Left renal cortex interstitium (tissue), 4 donors: ENCODE results near the gene TGM5. TPM values are rescaled to one million over a fixed set of nuclear protein-coding genes. Genes with fewer than 3 reads are reported as not detected.
A peak's percentile ranks its signal among the peaks of the same experiment; 100 is the strongest.
"Not testable (repeated sequence)": the region's sequence is repeated elsewhere in the genome, so short reads cannot be mapped to it uniquely, and the experiment has no call there.

Experiments
- DNase-seq, 4 donors: peaks; one replicate each; pipeline ENCODE4 v3.0.0-alpha.2; 2013; ENCODE audit warnings: low read depth in 4 of 4, low spot score in 2 of 4, missing footprints in 1 of 4
- polyA plus RNA-seq, 4 donors: library from polyadenylated mRNA; unstranded; fragments of 120-200 nt; gene quantifications; one replicate each; pipeline ENCODE4 v1.2.1, GENCODE V29; 2013; ENCODE audit not compliant: insufficient read length in 4 of 4

The TGM5 gene, protein sequence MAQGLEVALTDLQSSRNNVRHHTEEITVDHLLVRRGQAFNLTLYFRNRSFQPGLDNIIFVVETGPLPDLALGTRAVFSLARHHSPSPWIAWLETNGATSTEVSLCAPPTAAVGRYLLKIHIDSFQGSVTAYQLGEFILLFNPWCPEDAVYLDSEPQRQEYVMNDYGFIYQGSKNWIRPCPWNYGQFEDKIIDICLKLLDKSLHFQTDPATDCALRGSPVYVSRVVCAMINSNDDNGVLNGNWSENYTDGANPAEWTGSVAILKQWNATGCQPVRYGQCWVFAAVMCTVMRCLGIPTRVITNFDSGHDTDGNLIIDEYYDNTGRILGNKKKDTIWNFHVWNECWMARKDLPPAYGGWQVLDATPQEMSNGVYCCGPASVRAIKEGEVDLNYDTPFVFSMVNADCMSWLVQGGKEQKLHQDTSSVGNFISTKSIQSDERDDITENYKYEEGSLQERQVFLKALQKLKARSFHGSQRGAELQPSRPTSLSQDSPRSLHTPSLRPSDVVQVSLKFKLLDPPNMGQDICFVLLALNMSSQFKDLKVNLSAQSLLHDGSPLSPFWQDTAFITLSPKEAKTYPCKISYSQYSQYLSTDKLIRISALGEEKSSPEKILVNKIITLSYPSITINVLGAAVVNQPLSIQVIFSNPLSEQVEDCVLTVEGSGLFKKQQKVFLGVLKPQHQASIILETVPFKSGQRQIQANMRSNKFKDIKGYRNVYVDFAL
- not detected for polyA plus RNA-seq

DNA sequence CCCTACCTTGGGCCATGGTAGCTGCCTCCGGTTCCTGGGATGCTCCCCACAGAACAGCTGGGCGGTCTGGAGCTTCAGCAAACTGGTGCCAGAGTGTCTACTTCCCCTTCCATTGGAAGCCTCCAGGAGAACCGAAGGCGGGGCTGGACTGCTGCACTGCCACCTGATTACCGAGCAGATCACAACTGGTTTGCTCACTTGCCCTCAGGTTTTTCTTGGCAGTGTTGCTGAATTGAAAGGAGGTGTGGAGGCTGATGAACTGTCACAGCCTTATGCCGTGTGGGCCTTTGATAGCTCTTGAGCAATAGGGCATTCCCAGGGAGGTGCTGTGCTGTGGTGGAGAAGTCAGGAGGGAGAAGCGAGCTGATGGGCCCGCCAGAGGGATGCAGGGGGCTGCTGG is at the start of gene TGM5:
Gene TGM5 (minus strand): TSS at position 95 of the 400 bp plus-strand sequence. CDS start 79 bp downstream, at position 16.
- DNase-seq: no peak

DNA sequence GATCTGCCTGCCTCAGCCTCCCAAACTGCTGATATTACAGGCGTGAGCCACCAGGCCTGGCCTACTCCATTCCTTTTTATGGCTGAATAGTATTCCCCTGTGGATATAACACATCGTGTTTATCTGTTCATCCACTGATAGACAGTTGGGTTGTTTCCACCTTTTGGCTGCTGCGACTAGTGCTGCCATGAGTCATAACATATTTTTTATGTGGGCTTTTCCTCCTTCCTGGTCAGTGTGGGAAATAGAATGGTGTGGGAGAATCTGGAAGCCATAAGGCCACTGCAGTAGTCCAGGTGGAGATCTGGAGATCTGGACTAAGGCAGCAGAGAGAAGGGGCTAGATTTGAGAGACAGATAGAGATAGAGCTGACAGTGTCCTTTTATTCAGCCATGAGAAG is 47.4 kb upstream of the TGM5 start:
- no peak for DNase-seq

DNA sequence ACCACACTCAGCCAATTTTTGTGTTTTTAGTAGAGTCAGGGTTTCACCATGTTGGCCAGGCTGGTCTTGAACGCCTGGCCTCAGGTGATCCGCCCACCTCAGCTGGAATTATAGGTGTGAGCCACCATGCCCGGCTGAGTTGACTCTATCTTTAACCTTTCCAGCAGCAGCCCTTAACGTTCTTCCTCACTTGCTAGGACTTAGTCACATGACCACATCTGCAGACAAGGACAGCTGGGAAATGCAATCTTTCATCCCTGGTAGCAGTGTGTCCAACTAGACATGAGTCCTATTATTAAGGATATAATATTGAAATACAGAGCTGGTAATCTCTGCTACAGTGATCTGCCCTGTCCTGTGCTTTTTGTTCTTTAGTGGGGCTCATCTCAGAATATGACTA is 45.6 kb upstream of the TGM5 start:
- DNase-seq: no peak

DNA sequence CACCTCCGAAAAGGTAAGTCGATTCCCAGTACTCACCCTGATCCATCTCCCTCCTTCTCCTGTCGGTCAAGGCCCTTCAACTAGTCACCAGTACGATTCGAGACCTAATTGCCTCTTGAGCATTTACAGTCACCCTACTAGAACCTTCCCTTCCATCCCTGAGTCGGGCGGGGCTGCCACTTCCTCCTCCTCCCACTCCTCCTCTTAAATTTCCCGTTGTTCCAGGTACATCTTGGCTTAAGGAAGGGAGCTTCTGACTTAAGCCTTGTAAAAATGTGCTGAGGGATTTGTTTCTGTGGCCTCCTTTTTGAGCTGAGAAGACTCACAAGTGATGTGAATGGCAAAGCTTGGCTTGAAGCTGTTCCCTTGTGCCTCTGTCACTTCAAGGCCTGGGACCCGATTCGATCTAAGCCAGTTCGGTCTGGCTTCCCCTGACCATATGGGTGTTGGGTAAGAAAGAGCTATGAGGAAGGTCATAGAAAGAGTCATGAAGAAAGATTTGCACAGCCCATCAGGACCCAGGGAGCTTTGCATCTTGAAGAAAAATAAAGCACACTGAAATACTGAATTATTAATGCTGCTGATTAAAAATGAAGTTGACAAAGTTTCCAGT is 35.6 kb upstream of the TGM5 start, which contains the start of gene TGM7:
Gene TGM7 (minus strand): TSS at position 51 of the 613 bp plus-strand sequence.
- no peak for DNase-seq

DNA sequence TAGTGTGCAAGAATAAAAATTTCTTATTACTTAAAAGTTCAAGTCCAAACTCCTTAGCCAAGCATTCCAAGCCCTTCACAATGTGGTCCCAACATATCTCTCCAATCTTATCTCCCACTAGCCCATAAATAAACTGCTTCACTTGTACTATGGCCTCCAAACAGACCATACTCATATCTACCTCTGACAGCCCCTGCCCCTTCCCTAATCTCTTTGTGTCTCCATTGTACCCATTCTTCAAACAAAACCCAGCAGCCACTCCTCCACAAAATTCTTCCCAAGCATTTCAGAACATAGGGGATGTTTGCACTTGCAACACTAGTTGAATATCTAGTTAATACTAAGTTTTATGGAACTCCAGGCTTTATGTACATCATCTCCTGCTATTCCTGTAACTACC is 33.2 kb upstream of the TGM5 start:
- no peak for DNase-seq

DNA sequence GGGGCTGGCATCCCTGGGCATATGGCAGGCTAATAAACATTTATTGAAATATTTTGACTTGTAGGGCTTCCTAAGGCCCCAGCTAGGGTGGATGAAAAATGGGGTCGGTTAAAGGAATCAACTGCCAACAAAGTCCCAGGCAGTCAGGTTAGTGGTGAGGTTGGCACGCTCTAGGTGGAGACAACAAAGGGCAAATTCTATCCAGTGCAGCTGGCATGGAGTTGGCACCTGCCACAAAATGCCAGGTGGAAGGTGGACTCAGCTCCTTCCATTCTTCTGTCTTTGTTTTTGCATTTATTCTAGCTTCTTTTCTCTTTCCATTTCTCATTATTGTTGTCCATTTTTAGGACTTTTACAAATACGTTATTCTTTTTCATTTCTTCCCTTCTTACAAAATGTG is 32.7 kb upstream of the TGM5 start:
- DNase-seq: no peak

DNA sequence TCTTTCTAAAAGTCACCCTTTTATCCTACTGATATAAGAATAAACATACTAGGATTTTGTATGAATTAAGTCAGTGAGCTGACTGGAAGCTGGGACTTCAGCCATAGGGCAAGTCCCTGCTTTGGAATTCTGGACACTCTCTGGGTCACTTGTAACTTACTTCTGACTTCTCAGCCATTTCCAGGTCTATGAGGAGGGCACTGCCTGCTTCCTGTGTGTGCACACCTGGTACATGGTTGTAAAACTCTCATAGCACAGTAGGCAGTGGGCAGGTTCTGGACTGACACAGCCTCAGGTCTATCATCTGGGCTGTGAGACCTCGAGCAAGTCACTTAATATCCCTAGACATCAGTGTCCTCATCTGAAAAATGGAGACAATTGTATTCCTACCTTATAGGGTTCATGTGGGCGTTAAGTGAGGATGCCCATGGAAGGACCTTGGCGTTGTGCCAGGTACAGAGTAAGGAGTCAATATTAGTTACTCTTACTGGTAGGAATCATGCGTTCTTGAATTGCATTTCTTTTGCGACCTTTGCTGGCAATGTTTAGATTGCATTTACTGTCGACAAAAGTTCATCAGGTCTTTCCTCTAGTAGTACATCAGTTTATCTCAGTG is 27.5 kb upstream of the TGM5 start:
- no peak for DNase-seq

DNA sequence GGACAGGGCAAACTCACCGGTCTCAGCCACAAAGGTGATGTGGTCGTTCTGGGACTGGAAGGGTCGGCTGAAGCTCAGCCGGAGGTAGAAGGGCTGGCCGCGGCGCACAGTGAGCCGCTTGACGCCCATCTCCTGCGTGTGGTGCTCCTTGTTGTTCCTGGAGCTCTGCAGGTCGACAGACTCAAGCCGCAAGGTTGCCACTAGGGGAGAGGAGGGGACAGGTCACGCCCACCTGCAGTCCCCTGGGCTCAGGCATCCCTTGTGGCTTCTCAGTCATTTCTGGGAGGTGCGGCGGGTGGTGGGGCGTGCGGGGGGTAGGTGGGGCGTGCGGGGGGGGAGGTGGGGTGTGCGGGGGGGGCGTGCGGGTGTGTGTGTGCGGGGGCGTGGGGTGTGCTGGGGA is 26.7 kb upstream of the TGM5 start:
- DNase-seq: no peak

DNA sequence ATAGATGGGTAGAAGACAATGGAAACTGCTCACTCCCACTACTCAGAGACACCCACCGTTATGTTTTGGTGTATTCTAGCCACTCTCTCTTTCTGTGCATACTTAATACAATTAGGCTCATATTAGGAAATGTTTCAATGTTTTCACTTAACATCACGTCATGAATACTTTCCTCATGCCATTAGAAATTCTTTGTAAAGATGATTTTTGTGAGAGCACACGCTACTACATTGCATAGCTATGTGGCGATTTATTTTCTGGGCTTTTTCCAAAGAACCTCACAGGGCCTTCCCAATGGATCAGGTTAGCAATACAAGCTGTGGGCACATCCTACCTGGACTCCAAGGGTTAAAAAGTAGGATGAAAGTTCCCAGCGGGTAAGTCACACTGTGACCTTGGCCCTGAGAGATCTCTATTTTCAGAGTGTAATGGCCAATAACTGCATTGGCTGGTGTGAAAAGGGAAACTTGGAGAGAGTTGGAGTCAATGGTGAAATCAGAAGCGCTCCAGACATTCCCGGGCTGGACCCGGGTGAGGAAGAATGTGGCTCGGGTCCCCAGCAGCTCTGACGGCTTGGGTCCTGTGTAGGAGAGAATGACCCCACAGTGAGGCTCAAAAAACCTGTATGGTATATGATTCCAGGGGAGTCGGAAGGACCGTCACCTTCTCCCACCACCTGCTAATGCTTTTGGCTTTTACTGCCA is 25.8 kb upstream of the TGM5 start:
- no peak for DNase-seq

DNA sequence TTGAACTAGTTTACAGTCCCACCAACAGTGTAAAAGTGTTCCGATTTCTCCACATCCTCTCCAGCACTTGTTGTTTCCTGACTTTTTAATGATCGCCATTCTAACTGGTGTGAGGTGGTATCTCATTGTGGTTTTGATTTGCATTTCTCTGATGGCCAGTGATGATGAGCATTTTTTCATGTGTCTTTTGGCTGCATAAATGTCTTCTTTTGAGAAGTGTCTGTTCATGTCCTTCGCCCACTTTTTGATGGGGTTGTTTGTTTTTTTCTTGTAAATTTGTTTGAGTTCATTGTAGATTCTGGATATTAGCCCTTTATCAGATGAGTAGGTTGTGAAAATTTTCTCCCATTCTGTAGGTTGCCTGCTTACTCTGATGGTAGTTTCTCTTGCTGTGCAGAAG is 22.9 kb upstream of the TGM5 start:
- not testable (repeated sequence) for DNase-seq

DNA sequence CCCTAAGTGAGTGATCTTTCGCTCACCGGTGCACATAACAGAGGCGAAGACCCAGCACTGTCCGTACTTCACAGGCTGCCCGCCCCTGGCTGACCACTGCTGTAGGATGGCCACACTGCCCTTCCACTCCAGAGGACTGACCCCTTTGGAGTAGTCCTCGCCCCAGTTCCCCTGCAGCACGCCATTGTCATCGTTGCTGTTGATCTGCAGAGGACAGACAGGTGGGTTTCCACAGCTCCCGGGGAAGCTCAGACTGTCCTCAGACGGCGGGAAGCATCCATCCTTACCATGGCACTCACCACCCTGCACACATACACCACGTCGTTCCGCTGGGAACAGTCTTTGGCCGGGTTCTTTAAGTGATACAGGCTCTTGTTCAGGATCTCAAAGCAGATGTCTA is 20.5 kb upstream of the TGM5 start:
- no peak for DNase-seq

DNA sequence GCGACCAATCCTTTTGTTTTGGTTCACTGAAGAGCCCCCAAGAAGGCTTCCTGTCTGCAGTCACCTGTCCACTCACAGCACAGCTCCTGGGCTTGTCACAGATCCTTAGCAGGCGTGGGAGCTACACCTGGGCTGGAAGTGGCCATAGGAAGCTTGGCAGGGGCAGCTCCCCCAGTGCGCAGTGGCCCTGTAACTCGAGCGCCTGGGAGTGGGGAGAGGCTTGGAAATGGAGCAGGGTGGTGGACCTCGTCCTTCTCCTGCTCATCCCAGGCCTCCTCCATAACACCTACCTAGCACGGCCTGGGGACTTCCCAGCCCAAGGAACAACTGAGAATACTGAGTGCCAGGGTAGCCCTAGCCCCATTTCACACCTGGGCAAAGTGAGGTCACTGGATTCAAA is 19.3 kb upstream of the TGM5 start:
- DNase-seq: no peak

DNA sequence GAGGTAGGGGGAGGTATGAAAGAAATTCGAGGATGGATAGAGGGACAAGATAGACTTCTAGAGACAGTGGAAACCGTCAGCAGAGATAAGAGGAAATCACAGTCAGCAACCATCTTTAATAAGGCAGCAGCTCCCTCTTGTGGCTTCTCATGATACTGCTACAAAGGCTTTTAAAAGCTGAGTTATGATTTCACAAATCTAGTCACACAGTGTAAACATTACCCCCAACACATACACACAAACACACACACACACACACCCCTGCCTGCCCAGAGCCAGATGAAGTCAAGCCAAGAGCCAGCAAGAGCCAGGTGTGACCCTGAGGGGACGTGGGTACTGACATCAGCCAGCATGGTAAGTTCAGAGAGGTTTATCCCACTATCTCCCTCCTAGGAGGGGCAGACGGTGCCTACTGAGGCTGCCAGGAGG is 18.9 kb upstream of the TGM5 start:
- peak in 2 of 4 donors; percentile 24 to 32 for DNase-seq

DNA sequence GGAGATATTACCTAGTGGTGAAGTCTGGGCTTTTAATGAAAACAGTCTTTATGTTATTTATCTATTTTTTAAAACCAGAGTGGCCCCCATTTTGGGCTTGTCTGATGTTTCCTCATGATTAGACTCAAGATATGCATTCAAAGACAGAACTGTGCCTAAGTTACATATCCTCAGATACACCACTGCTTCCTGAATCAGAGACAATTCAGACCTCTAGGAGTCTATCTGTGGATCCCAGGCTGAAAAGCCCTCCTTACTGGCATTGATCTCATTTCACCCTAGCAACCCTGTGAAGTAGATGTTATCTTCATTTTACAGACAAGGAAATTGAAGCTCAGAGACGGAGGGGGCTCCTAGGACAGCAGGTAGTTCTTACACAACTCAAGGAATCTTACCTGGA is 16.8 kb upstream of the TGM5 start:
- DNase-seq: no peak

DNA sequence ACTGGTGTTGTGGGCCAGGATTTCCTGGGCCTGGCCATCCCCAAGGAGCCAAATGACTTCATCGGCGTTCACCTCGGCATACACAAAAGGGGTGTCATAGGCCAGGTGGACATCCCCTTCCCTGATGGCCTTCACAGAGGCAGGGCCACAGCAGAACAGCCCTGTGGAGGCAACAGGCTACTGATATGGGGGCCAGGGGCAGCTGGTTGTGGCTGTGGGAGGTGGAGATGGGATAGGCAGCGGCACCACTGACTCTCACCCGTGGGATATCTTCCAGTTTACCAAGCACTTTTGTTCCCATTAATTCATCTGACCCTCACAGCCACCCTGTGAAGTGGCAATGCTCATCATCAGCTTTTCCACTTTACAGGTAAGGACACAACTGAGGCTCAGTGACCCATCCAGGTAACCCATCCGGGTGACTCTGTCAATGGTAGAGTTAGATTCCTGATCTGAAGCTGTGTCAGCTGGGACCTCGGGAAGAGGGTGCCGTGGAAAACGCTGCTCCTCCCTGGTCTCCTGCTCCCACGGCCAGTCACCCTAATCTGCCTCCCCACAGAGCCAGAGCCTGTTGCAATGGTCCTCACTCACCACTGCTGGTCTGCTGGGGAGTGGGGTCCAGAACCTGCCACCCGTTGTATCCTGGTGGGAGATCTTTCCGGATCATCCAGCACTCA is 15.3 kb upstream of the TGM5 start:
- DNase-seq: no peak

DNA sequence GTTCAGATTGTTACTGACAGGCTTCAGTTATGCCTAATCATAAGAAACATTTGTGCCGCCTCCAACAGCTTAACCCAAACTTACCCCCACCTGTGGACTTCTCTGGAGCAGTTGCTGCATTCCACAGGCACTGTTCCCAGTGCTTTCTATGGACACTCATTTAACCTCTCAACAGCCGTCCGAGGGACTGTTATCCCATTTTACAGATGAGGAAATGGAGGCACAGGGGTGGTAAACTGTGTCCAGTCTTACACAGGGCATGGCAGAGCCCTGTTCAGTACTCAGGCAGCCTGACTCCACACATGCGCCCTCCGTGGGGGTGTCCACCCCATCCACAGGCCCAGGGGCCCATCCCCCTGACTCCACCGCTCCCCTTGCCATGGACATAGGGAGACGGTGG is 14.3 kb upstream of the TGM5 start:
- DNase-seq: no peak

DNA sequence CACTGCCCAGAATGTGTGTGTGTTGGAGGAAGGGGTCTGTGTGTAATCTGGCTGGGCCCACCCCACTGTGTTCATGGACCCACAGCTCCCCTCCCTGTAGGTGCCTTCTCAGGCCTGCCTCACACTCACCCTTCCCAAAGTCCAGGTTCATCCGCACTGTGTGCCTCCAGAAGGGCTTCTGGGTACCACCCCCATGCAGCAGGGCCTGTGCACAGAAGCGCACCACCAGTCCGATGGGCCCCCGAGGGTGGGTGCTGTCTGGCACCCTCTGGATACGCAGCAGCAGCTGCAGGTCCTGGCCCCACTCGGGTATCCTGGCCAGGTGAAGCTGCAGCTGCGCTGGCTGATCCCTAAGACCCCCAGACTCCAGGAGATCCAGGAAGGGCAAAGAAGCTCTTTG is 12.8 kb upstream of the TGM5 start:
- no peak for DNase-seq

DNA sequence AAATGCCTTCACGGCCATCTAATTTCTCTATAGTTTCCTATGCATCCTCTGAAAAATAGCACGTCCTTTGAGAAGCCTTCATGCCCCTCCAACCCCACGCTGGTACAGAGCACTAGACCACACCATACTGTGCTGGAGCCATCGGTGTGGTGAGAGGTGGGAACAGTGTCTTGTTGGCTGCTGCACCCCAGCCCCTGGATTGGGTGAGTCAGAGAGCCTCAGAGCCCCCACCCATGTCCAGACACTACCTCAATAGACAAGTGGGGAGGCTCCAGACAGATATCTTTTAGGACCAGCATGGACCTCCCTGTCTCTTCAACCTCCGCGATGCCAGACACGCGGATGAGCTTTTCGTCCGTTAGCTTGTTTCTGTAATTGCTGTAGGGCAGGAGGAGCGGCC is 12.1 kb upstream of the TGM5 start:
- DNase-seq: no peak

DNA sequence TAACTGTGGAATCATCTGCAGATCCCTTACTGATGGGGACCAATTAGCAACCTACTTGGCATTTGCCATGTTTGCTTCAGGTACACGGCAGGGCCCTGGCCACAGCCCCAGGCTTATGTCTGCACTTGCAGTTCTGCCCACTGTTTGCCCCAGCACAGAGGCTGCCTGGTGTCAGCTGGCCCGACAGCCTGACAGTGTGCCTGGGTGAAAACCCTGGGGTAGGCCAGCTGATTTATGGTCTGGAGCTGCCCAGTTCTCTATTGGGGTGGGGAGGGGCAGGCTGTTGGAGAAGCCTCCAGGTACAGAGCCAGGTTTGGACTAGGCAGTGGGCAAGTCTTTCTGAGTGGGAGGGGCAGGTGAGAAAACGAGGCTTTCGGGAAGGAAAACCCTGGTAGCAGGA is 11.2 kb upstream of the TGM5 start:
- DNase-seq: no peak

DNA sequence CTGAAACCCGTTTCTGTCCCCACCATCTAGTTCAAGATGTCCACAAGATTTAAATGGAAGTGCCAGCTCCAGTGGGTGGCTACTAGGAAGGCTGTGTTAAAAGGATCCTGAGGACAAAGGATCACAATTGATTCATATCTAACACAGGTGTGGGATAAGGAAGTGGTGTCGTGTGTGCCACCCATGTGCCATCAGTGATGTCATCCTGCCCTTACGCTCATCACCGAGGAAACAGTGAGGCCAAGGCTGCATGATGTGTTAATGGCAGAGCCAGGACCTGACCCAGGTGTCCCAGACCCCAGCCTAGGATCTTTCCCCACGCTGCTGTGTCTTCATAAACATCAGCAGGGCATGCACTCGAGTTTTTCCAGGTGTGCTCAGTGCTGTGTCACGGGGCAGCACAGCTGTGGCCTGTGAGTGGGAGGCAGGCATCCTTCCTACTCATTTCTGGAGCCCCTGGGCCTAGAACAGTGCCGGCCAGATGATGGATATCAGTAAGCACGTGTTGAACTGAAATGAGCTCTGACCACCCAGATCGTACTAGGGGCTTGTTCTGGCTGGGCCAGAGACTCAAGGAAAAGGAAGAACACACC is 10.6 kb upstream of the TGM5 start:
- DNase-seq: no peak
